H9 (cell line): Measurements from ENCODE around the gene FPR2. TPM values are rescaled to one million over a fixed set of nuclear protein-coding genes. Genes with fewer than 3 reads are reported as not detected.

Experiments used
- DNase-seq: peaks from one replicate; pipeline ENCODE4 v3.0.0-alpha.2; 2017
- H2AFZ ChIP-seq: one replicate; pipeline ENCODE4 v1.6.1; 2013; ENCODE audit warnings: mild to moderate bottlenecking, low read length, control low read depth, moderate library complexity
- H2AK5ac ChIP-seq: 2 replicates; pipeline ENCODE4 v1.6.1; 2013; ENCODE audit warnings: low read length, control low read depth, mixed read lengths; ENCODE audit not compliant: insufficient read length
- H2BK120ac ChIP-seq: one replicate; pipeline ENCODE4 v1.6.1; 2013; ENCODE audit warnings: low read depth, mild to moderate bottlenecking, low read length, control low read depth, inconsistent platforms; ENCODE audit not compliant: poor library complexity, severe bottlenecking
- H2BK12ac ChIP-seq: 2 replicates; pipeline ENCODE4 v1.6.1; 2013; ENCODE audit warnings: low read length, control low read depth, mixed read lengths, low read depth; ENCODE audit not compliant: insufficient read length
- H2BK15ac ChIP-seq: 2 replicates; pipeline ENCODE4 v1.6.1; 2013; ENCODE audit warnings: low read depth, low read length, control low read depth
- H2BK20ac ChIP-seq: one replicate; pipeline ENCODE4 v1.6.1; 2013; ENCODE audit warnings: low read depth, mild to moderate bottlenecking, low read length, control low read depth, inconsistent platforms; ENCODE audit not compliant: poor library complexity, severe bottlenecking
- H2BK5ac ChIP-seq: 2 replicates; pipeline ENCODE4 v1.6.1; 2013; ENCODE audit warnings: low read length, control low read depth, mixed read lengths; ENCODE audit not compliant: insufficient read length
- H3K14ac ChIP-seq: 2 replicates; pipeline ENCODE4 v1.6.1; 2013; ENCODE audit warnings: low read length, control low read depth; ENCODE audit not compliant: insufficient read depth
- H3K18ac ChIP-seq: 2 replicates; pipeline ENCODE4 v1.6.1; 2013; ENCODE audit warnings: low read depth, mild to moderate bottlenecking, mixed read lengths, low read length, control low read depth; ENCODE audit not compliant: insufficient read length
- H3K23ac ChIP-seq: 2 replicates; pipeline ENCODE4 v1.6.1; 2013; ENCODE audit warnings: low read length, control low read depth, mixed read lengths, low read depth; ENCODE audit not compliant: insufficient read length
- H3K23me2 ChIP-seq: 2 replicates; pipeline ENCODE4 v1.6.1; 2013; ENCODE audit warnings: low read depth, mild to moderate bottlenecking, mixed read lengths, low read length, control low read depth; ENCODE audit not compliant: insufficient read length, poor library complexity, severe bottlenecking
- H3K27ac ChIP-seq: 2 replicates; pipeline ENCODE4 v1.5.1; 2013; ENCODE audit warnings: low read length, control low read depth, mixed read lengths, low read depth; ENCODE audit not compliant: insufficient read length
- H3K27me3 ChIP-seq: 2 replicates; pipeline ENCODE4 v1.6.1; 2013; ENCODE audit warnings: low read length, control low read depth, inconsistent platforms; ENCODE audit not compliant: insufficient read depth
- H3K4ac ChIP-seq: 2 replicates; pipeline ENCODE4 v1.6.1; 2013; ENCODE audit warnings: low read depth, mild to moderate bottlenecking, control low read depth, inconsistent platforms, low read length, moderate library complexity
- H3K4me1 ChIP-seq: 2 replicates; pipeline ENCODE4 v1.6.1; 2013; ENCODE audit warnings: low read length, control low read depth, inconsistent platforms; ENCODE audit not compliant: insufficient read depth
- H3K4me2 ChIP-seq: 2 replicates; pipeline ENCODE4 v1.6.1; 2013; ENCODE audit warnings: low read length, control low read depth, mixed read lengths; ENCODE audit not compliant: insufficient read length, insufficient read depth
- H3K56ac ChIP-seq: 2 replicates; pipeline ENCODE4 v1.6.1; 2013; ENCODE audit warnings: low read depth, mild to moderate bottlenecking, mixed read lengths, low read length, control low read depth; ENCODE audit not compliant: insufficient read length
- H3K79me1 ChIP-seq: 2 replicates; pipeline ENCODE4 v1.6.1; 2013; ENCODE audit warnings: low read depth, mild to moderate bottlenecking, moderate library complexity, low read length, control low read depth, inconsistent platforms; ENCODE audit not compliant: insufficient read depth, poor library complexity, severe bottlenecking
- H3K79me2 ChIP-seq: 2 replicates; pipeline ENCODE4 v1.6.1; 2013; ENCODE audit warnings: low read length, control low read depth, inconsistent platforms; ENCODE audit not compliant: insufficient read depth
- H3K9ac ChIP-seq: 2 replicates; pipeline ENCODE4 v1.6.1; 2013; ENCODE audit warnings: low read length, control low read depth, mixed read lengths; ENCODE audit not compliant: insufficient read length; ENCODE audit errors: extremely low read depth
- H3K9me3 ChIP-seq: one replicate; pipeline ENCODE4 v1.6.1; 2013; ENCODE audit warnings: low read depth, low read length, inconsistent platforms; ENCODE audit not compliant: control insufficient read depth
- H3T11ph ChIP-seq: one replicate; pipeline ENCODE4 v1.6.1; 2013; ENCODE audit warnings: mild to moderate bottlenecking, low read length, control low read depth, inconsistent platforms
- H4K20me1 ChIP-seq: one replicate; pipeline ENCODE4 v1.6.1; 2013; ENCODE audit not compliant: control insufficient read depth, insufficient read length, insufficient read depth
- H4K5ac ChIP-seq: 2 replicates; pipeline ENCODE4 v1.6.1; 2013; ENCODE audit warnings: low read depth, mild to moderate bottlenecking, mixed read lengths, low read length, control low read depth; ENCODE audit not compliant: insufficient read length
- H4K8ac ChIP-seq: replicated peaks from 2 replicates; pipeline ENCODE4 v1.6.1; 2013; ENCODE audit warnings: low read length, control low read depth, mixed read lengths, low read depth; ENCODE audit not compliant: insufficient read length
- H4K91ac ChIP-seq: 2 replicates; pipeline ENCODE4 v1.6.1; 2013; ENCODE audit warnings: low read depth, mild to moderate bottlenecking, moderate library complexity, mixed read lengths, low read length, control low read depth; ENCODE audit not compliant: insufficient read length
- H3K27ac Mint-ChIP-seq, 3 experiments: 2 replicates in 2 of 3; 3 replicates in 1 of 3; pipeline ENCODE4 v1.8.0; 2020 to 2021; ENCODE audit warnings: mixed read lengths in 3 of 3, mild to moderate bottlenecking in 1 of 3, moderate library complexity in 1 of 3
- H3K27me3 Mint-ChIP-seq: 2 replicates; pipeline ENCODE4 v1.8.0; 2021; ENCODE audit warnings: low read depth, mild to moderate bottlenecking, moderate library complexity, mixed read lengths
- H3K36me3 Mint-ChIP-seq, 3 experiments: 2 replicates in 2 of 3; 3 replicates in 1 of 3; pipeline ENCODE4 v1.8.0; 2020 to 2021; ENCODE audit warnings: low read depth in 3 of 3, mixed read lengths in 3 of 3; ENCODE audit not compliant: insufficient read depth in 1 of 3
- H3K4me1 Mint-ChIP-seq, 2 experiments: 2 replicates each; pipeline ENCODE4 v1.8.0; 2020; ENCODE audit warnings: mixed read lengths in 2 of 2
- H3K4me3 Mint-ChIP-seq, 2 experiments: 2 replicates in 1 of 2; 3 replicates in 1 of 2; pipeline ENCODE4 v1.8.0; 2020 to 2021; ENCODE audit warnings: mild to moderate bottlenecking in 2 of 2, mixed read lengths in 2 of 2, moderate library complexity in 1 of 2
- H3K9me3 Mint-ChIP-seq, 2 experiments: 2 replicates in 1 of 2; 3 replicates in 1 of 2; pipeline ENCODE4 v1.8.0; 2020; ENCODE audit warnings: mild to moderate bottlenecking in 2 of 2, mixed read lengths in 2 of 2, moderate library complexity in 1 of 2
- WGBS: extraction: QIAGEN DNeasy Blood & Tissue Kit; methylation state at CpG from one replicate; pipeline ENCODE4 v1.1.7; 2013; ENCODE audit warnings: missing lambda C conversion rate, low lambda C conversion rate, mixed read lengths; ENCODE audit not compliant: insufficient read length; ENCODE audit errors: extremely low coverage; 5-methylcytosine and 5-hydroxymethylcytosine counted together
- total RNA-seq: library from RNA; stranded (reverse); gene quantifications from 2 replicates; pipeline ENCODE4 v1.2.1, GENCODE V29; 2021
- TF ChIP-seq, protein P1 (sequence below): fragments of 200-600 bp; sonication (generic); conservative IDR thresholded peaks from 3 replicates; pipeline ENCODE4 v1.8.0; 2021; ENCODE audit warnings: antibody characterized with exemption, mild to moderate bottlenecking

The FPR2 gene
- total RNA-seq, 1 experiment from 2014 or later = not detected

DNA sequence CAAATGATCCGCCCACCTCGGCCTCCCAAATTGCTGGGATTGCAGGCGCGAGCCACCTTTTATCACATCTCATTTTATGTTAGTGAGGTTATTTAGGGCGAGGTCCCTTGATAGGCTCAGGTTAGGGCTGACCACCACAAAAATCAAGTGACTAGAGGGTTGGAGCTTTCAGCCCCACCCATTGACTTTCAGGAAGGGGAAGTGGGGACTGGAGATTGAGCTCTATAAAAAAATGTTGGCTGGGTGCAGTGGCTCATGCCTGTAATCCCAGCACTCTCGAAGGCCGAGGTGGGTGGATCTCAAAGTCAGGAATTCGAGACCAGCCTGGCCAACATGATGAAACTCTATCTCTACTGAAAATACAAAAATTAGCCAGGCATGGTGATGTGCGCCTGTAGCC, 54.1 kb downstream of the FPR2 start:
- peaks cover 9% of the 10 kb centered on the region for H3K9me3 ChIP-seq
- peaks cover 2% of the 10 kb centered on the region; the same call in 1 of the 2 replicates for H3K27me3 Mint-ChIP-seq
- peaks cover 94 to 95% of the 10 kb centered on the region in 2 experiments for H3K9me3 Mint-ChIP-seq

More for the DNA sequence above, 54.1 kb downstream of the FPR2 start:
- no peak overlapping the region for H3K4ac ChIP-seq
- no peaks in the 10 kb centered on the region for H3K4me1 ChIP-seq
- DNase-seq = no peak
- H2BK5ac ChIP-seq = no peak overlapping the region
- H3K23me2 ChIP-seq = no peaks in the 10 kb centered on the region
- H2AFZ ChIP-seq = no peak overlapping the region
- H3K9ac ChIP-seq = no peak overlapping the region
- no peak overlapping the region for H2AK5ac ChIP-seq
- H2BK15ac ChIP-seq = no peak overlapping the region
- H3K56ac ChIP-seq = no peak overlapping the region
- H3T11ph ChIP-seq = no peak overlapping the region
- H4K8ac ChIP-seq = no peak overlapping the region
- H3K79me2 ChIP-seq = no peaks in the 10 kb centered on the region
- H3K79me1 ChIP-seq = no peaks in the 10 kb centered on the region
- no peaks in the 10 kb centered on the region for H3K27me3 ChIP-seq
- no peak overlapping the region for H2BK12ac ChIP-seq
- H3K23ac ChIP-seq = no peak overlapping the region
- no peak overlapping the region for H3K27ac ChIP-seq
- H2BK120ac ChIP-seq = no peak overlapping the region
- H4K91ac ChIP-seq = no peak overlapping the region
- no peak overlapping the region for H3K18ac ChIP-seq
- H3K4me2 ChIP-seq = no peak overlapping the region
- WGBS = no CpG with 5 or more reads among the region's 9 CpGs
- no peak overlapping the region for H3K14ac ChIP-seq
- no peak overlapping the region for H2BK20ac ChIP-seq
- H4K5ac ChIP-seq = no peak overlapping the region
- Mint-ChIP-seq H3K4me1 (no peaks in the 10 kb centered on the region), H3K4me3 (no peak overlapping the region), H3K27ac (no peak overlapping the region), H3K36me3 (peaks cover 5 to 23% (median 10%) of the 10 kb centered on the region in 3 experiments)
- no peaks in the 10 kb centered on the region for H4K20me1 ChIP-seq
- TF ChIP-seq, protein P1, sequence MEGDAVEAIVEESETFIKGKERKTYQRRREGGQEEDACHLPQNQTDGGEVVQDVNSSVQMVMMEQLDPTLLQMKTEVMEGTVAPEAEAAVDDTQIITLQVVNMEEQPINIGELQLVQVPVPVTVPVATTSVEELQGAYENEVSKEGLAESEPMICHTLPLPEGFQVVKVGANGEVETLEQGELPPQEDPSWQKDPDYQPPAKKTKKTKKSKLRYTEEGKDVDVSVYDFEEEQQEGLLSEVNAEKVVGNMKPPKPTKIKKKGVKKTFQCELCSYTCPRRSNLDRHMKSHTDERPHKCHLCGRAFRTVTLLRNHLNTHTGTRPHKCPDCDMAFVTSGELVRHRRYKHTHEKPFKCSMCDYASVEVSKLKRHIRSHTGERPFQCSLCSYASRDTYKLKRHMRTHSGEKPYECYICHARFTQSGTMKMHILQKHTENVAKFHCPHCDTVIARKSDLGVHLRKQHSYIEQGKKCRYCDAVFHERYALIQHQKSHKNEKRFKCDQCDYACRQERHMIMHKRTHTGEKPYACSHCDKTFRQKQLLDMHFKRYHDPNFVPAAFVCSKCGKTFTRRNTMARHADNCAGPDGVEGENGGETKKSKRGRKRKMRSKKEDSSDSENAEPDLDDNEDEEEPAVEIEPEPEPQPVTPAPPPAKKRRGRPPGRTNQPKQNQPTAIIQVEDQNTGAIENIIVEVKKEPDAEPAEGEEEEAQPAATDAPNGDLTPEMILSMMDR = no peak
